ENCODE results near the gene POLG2.
"Not testable (repeated sequence)": the region's sequence is repeated elsewhere in the genome, so short reads cannot be mapped to it uniquely, and the experiment has no call there.

Gene POLG2

GRCh38 chr17:64439956-64440355 lies 56.9 kb downstream of the POLG2 start:
- DNase-seq (ENCODE audit: low spot score): no peak

GRCh38 chr17:64439521-64439920 lies 57.3 kb downstream of the POLG2 start:
- DNase-seq (ENCODE audit: low spot score): not testable (repeated sequence)

GRCh38 chr17:64437944-64438525 lies 58.8 kb downstream of the POLG2 start:
- no peak for DNase-seq (ENCODE audit: low spot score)

DNA sequence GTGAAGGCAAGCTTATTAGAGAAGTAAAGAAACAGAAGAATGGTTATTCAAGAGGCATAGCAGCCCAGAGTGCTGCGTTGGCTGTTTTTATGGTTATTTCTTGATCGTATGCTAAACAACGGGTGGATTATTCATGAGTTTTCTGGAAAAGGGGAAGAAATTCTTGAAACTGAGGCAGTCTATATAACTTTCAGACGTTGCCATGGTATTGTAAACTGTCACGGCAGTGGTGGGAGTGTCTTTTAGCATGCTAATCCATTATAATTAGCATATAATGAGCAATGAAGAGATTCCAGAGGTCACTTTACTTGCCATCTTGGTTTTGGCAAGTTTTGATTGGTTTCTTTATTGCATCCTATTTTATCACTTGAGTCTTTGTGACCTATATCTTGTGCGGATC lies 65.3 kb downstream of the POLG2 start:
- DNase-seq (ENCODE audit: low spot score): no peak

DNA sequence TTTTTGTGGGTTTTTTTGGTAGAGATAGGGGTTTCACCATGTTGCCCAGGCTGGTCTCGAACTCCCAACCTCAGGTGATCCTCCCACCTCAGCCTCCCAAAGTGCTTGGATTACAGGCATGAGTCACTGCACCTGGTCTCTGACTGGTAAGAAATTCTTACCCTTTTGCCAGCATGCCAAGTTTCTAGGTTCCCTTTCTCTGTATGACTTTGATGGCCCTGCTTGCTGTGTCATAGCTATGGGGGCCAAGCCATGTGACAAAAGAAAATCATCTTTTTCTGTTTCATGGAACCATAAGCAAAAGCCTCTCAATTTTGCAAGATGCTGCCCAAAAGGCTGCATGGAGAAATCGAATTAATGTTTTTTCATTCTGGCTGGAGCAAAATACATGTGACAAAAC lies 66.8 kb downstream of the POLG2 start:
- not testable (repeated sequence) for DNase-seq (ENCODE audit: low spot score)

DNA sequence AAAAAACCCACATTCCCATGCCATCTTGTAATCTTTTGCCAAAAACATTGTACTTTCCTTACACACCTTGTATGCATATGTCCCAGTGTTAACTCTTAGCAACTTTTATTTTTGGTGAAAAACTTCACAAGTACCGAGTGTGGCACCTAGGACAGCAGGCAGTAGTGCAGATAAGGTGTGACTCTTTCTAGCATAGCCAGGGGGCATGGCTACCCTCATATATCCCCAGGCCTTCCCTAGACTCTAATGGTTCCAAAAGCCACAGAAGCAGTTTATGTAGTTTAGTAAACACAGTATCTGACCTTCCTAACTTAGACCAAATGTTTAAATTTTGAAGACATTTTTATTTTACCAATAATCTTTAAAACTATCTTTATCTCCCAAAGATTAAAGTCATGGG lies 68.4 kb downstream of the POLG2 start:
- no peak for DNase-seq (ENCODE audit: low spot score)
